Astrocyte (in vitro differentiated cells and primary cell): ENCODE results near the gene PTH1R. TPM values are rescaled to one million over a fixed set of nuclear protein-coding genes. Genes with fewer than 3 reads are reported as not detected.
A peak's percentile ranks its signal among the peaks of the same experiment; 100 is the strongest.

Experiments
- DNase-seq: peaks from one replicate; pipeline ENCODE4 v3.0.0-alpha.2; 2010; ENCODE audit warnings: low read depth
- FAIRE-seq: peaks from 2 replicates; lab custom pipeline; 2011; peaks lifted over from hg19 to GRCh38; lab: Jason Lieb, UNC
- H2AFZ ChIP-seq: 2 replicates; pipeline ENCODE4 v1.6.0; 2012; ENCODE audit warnings: low read depth, low read length, inconsistent platforms
- H3K27ac ChIP-seq: 2 replicates; pipeline ENCODE4 v1.5.1; 2011; ENCODE audit warnings: low read depth, low read length, inconsistent platforms
- H3K27me3 ChIP-seq: 2 replicates; pipeline ENCODE4 v1.6.0; 2011; ENCODE audit warnings: low read length, inconsistent platforms; ENCODE audit not compliant: insufficient read depth
- H3K36me3 ChIP-seq: 2 replicates; pipeline ENCODE4 v1.5.1; 2011; ENCODE audit warnings: low read length, inconsistent platforms; ENCODE audit not compliant: insufficient read depth
- H3K4me1 ChIP-seq: 2 replicates; pipeline ENCODE4 v1.5.1; 2011; ENCODE audit warnings: low read length, inconsistent platforms; ENCODE audit not compliant: insufficient read depth
- H3K4me2 ChIP-seq: 2 replicates; pipeline ENCODE4 v1.6.0; 2012; ENCODE audit warnings: low read length, inconsistent platforms
- H3K4me3 ChIP-seq: 2 replicates; pipeline ENCODE4 v1.5.1; 2011; ENCODE audit warnings: low read depth, mild to moderate bottlenecking, low read length, inconsistent platforms; ENCODE audit not compliant: insufficient read depth
- H3K79me2 ChIP-seq: 2 replicates; pipeline ENCODE4 v1.6.0; 2012; ENCODE audit warnings: mild to moderate bottlenecking, low read length, inconsistent platforms; ENCODE audit not compliant: insufficient read depth
- H3K9ac ChIP-seq: 2 replicates; pipeline ENCODE4 v1.6.0; 2012; ENCODE audit warnings: mild to moderate bottlenecking, low read length, inconsistent platforms
- H3K9me3 ChIP-seq: 2 replicates; pipeline ENCODE4 v1.5.1; 2012; ENCODE audit warnings: low read depth, mild to moderate bottlenecking, low read length, inconsistent platforms; ENCODE audit not compliant: insufficient read depth
- H4K20me1 ChIP-seq: 2 replicates; pipeline ENCODE4 v1.6.0; 2012; ENCODE audit warnings: low read length, inconsistent platforms; ENCODE audit not compliant: insufficient read depth
- H3K27ac Mint-ChIP-seq: one replicate; pipeline ENCODE4 v1.8.0; 2021; ENCODE audit warnings: mild to moderate bottlenecking, mixed read lengths; ENCODE audit not compliant: unreplicated experiment
- H3K27me3 Mint-ChIP-seq: one replicate; pipeline ENCODE4 v1.8.0; 2021; ENCODE audit warnings: low read depth, mixed read lengths; ENCODE audit not compliant: unreplicated experiment
- H3K36me3 Mint-ChIP-seq: one replicate; pipeline ENCODE4 v1.8.0; 2021; ENCODE audit warnings: low read depth, mixed read lengths; ENCODE audit not compliant: unreplicated experiment
- H3K4me1 Mint-ChIP-seq: one replicate; pipeline ENCODE4 v1.8.0; 2021; ENCODE audit warnings: low read depth, mixed read lengths; ENCODE audit not compliant: unreplicated experiment
- H3K4me3 Mint-ChIP-seq: one replicate; pipeline ENCODE4 v1.8.0; 2021; ENCODE audit warnings: mild to moderate bottlenecking, moderate library complexity, mixed read lengths; ENCODE audit not compliant: unreplicated experiment
- H3K9me3 Mint-ChIP-seq: one replicate; pipeline ENCODE4 v1.8.0; 2021; ENCODE audit warnings: mild to moderate bottlenecking, mixed read lengths; ENCODE audit not compliant: unreplicated experiment
- CTCF ChIP-seq: IDR thresholded peaks from 2 replicates; pipeline ENCODE4 v1.5.1; 2011; ENCODE audit warnings: low read depth, mild to moderate bottlenecking, inconsistent platforms, low read length, moderate library complexity; ENCODE audit not compliant: insufficient read depth
- EZH2 ChIP-seq: IDR thresholded peaks from 2 replicates; pipeline ENCODE4 v1.6.1; 2012; ENCODE audit warnings: mild to moderate bottlenecking, low read length, inconsistent platforms; ENCODE audit not compliant: insufficient read depth
- total RNA-seq: library from RNA; stranded (reverse); gene quantifications from 2 replicates; pipeline ENCODE4 v1.2.1, GENCODE V29; 2021

Gene PTH1R
- total RNA-seq, 1 donor from 2014 or later: 5.2 TPM

DNA sequence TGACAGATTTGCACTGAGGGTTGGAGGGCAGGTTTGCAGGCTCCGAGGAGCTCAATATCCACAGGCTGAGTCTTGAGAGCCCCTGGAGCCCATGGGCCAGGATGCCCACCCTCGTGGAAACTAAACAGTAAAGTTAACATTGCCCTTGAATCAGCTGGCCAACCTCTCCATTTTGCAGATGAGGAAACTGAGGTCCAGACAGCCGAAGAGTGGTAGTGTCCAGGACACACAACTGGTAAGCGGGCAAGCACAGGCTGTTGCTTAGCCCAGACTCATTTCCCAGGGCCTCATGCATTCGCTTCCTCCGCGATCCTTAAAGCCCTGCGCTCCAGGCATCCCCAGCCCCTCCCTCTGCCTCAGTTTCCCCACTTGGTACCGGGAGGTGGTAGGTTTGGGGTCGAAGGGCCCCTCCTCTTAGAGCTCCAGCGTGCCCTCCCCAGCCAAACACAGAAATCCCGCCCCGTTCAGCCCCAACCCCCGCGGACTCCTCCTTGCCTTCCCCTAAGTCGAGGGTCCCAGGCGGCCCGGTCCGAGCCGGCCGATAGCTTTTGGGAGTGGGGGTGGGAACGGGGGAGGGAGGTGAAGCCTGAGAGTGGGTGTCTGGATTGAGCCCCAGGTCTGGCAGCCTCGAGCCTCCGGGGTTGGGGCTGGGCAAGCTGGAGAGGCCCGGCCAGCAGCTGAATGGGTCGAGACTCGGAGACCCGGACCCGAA, 3.5 kb downstream of the PTH1R start:
- no peak overlapping the region for H3K27ac Mint-ChIP-seq
- no peaks in the 10 kb centered on the region for H3K36me3 Mint-ChIP-seq
- no peaks in the 10 kb centered on the region for H3K9me3 Mint-ChIP-seq
- DNase-seq (no peak), FAIRE-seq (no peak)
- H3K4me3 ChIP-seq: no peak overlapping the region
- H3K9me3 ChIP-seq: no peaks in the 10 kb centered on the region
- peaks cover 34% of the 10 kb centered on the region for H3K27me3 Mint-ChIP-seq
- H3K27me3 ChIP-seq: peaks cover 34% of the 10 kb centered on the region
- H4K20me1 ChIP-seq: peaks cover 14% of the 10 kb centered on the region
- no peak overlapping the region for H2AFZ ChIP-seq
- peaks cover 18% of the 10 kb centered on the region for H3K4me1 Mint-ChIP-seq
- H3K27ac ChIP-seq: no peak overlapping the region
- H3K36me3 ChIP-seq: no peaks in the 10 kb centered on the region
- H3K4me2 ChIP-seq: peak overlapping the region; percentile 91
- TF ChIP-seq EZH2 (peak; percentile 69), CTCF (no peak)
- H3K4me3 Mint-ChIP-seq: peak overlapping the region; percentile 66
- H3K79me2 ChIP-seq: no peaks in the 10 kb centered on the region
- peaks cover 6% of the 10 kb centered on the region for H3K4me1 ChIP-seq
- H3K9ac ChIP-seq: no peak overlapping the region

DNA sequence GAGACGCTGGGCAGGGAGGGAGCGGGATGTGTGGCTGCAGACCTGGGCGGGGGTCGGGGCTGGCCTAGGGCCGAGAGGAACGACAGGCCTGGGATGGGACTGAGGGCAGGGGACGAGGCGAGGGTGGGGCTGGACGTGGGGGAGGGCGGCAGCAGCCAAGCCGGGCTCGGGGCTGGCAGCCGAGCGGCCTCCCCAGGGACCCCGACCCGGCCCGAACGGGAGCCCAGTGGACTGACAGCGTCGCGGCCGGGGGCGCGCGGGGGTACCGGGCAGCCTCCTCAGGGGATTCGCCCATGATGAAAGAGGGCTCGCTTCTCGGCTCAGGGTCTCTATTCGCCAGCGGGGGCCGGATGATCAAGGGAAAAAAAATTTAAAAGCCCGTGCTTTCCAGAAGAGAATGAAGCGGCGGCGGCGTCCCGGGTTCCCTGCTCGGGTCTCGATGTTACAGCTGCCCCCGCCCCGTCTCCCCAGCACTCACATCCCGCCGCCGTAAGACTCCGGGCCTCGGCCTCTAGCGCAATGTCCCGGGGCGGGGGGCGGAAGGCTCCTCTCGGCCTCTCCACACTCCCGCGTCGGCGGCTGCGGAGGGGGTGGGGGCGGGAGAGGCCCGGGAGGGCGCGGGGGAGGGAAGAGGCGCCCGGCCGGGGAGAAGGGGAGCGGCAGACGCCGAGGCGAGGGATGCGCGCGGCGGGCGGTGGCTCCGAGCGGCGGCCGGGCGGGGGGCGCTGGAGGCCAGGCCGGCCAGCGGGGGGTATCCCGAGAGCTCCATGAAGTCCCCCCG, 4.3 kb downstream of the PTH1R start:
- H3K9ac ChIP-seq: no peak overlapping the region

More for the DNA sequence above, 4.3 kb downstream of the PTH1R start:
- H3K4me1 Mint-ChIP-seq: peaks cover 15% of the 10 kb centered on the region
- H3K27ac Mint-ChIP-seq: no peak overlapping the region
- no peaks in the 10 kb centered on the region for H3K79me2 ChIP-seq
- FAIRE-seq: no peak
- TF ChIP-seq CTCF (no peak), EZH2 (peak; percentile 37)
- H3K9me3 Mint-ChIP-seq: no peaks in the 10 kb centered on the region
- no peaks in the 10 kb centered on the region for H3K36me3 ChIP-seq
- H3K27me3 ChIP-seq: peaks cover 36% of the 10 kb centered on the region
- peaks cover 6% of the 10 kb centered on the region for H3K4me1 ChIP-seq
- peak overlapping the region; percentile 91 for H3K4me2 ChIP-seq
- no peak for DNase-seq
- H3K27me3 Mint-ChIP-seq: peaks cover 42% of the 10 kb centered on the region
- H4K20me1 ChIP-seq: peaks cover 14% of the 10 kb centered on the region
- H3K27ac ChIP-seq: no peak overlapping the region
- H3K36me3 Mint-ChIP-seq: peaks cover 3% of the 10 kb centered on the region
- H2AFZ ChIP-seq: peak overlapping the region; percentile 75
- peak overlapping the region; percentile 57 for H3K4me3 Mint-ChIP-seq
- H3K4me3 ChIP-seq: peak overlapping the region; percentile 49
- no peaks in the 10 kb centered on the region for H3K9me3 ChIP-seq
